ENCODE measurements around the gene TUBA8.
"Not testable (repeated sequence)": the region's sequence is repeated elsewhere in the genome, so short reads cannot be mapped to it uniquely, and the experiment has no call there.

Gene TUBA8

DNA sequence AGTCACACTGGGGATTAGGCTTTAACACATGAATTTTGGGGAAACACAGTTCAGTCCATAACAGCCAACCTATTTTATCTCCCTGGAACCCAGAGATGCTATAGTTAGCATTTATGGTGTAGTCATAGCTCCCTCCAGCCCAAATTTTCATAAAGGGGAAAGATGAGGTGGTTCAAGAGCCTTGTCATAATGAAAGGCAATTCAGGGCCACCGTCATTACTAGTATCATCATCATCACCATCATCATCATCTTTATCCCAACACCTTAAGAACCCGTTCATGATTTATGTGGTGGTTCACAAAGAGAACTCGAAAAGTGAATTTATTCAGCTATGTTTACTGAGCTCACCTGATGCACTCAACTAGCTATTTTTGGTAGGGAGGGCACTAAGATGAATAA lies 2.4 kb upstream of the TUBA8 start:
- no peak for DNase-seq

DNA sequence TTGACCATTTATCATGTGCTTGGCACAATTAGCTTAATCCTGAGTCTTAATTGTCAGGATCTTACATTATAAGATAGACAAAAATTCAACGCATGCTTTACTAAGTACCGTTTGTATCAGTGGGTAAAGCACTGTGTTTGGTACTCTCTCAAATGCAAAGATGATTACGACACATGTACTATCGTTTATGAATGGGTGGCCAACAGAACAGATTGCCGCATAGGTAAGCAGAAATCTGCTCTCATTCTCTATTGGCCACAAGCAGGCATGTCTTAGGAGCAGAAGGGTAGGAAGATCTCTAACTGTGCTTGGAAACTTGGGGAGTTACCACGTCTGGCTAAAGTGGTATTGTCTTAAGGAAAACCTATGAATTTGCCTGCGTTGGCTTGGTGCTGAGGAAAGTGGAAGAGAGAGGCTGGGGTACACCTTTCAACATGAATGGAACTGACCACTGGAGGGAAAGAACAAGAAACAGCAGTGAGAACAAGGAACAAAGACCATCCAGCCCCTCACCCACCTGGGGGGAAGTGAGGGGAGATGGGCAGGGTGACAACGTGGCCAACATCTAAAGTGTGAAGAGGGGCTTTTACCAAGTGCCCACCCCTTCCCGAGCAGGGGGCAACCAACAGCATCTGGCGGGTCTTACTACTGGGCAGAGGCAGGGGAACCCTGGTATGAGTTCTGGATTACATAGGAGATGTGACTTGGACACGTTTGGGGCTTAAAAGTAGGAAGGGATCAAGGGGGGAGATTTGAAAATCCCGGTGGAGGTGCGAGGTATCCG lies 1.0 kb upstream of the TUBA8 start:
- no peak for DNase-seq

DNA sequence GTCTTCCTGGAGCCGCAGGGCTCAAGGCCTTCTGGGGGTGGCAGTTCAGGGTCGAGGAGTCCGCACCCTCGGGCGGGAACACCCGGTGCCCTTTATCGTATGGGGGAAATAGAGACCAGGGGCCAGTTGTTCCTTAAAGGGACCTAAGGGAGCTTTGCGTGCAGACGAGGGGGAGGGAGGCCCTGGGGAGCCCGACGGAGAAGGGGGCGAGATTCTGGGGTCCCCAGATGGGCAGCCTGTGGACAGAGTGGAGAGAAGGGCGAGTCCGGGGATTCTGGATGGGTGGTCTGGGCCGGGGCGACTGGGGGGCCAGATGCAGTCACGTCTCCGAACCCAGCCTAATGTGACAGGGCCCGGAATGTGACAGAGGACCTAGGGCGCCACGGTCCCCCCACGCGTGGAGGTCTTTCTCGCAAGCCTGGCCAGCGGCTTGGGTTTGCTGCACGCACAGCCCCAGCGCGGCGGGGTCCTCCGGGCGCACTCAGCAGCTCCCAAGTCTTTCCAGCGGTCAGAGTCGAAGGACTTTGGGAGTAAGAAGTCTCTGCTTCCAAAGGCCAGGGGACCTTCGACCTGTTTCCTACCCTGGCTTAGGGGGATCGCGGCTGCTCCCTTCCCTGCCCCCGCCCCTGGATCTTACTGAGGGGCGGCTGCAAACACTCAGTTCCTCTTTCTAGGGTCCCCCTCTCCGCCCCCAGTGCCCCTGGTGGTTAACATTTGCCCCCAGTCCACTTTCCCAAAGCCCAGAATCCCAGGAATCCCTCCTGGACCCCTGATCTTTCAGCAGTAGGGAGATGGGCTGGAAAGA lies 547 bp downstream of the TUBA8 start:
- DNase-seq, result no peak

DNA sequence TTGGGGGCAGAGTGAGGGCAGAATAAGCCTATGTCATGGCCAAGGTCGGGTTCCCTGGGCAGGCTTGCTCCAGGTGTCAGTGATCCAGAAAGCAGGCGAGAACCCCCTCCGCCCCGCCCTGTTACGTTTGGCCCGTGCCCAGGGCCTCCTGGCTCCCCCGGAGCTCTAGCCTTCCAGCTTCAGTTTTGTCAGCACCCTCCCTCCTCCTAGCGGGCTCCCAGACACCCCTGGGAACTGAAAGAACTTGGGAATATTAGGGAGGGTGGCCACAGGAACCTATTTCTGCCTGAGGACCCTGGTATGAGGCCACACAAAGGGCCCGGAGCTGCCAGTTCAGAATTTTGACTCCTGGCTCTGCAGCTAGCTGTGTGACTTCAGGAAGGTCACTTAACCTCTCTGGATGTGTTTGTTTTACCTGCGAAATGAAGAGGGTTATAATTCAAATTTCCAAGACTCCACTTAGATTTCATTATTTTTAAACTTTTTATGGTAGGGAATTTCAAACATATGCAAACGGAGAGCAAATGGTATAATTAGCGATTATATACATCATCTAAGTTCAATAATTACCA lies 1.2 kb downstream of the TUBA8 start:
- DNase-seq, result no peak

DNA sequence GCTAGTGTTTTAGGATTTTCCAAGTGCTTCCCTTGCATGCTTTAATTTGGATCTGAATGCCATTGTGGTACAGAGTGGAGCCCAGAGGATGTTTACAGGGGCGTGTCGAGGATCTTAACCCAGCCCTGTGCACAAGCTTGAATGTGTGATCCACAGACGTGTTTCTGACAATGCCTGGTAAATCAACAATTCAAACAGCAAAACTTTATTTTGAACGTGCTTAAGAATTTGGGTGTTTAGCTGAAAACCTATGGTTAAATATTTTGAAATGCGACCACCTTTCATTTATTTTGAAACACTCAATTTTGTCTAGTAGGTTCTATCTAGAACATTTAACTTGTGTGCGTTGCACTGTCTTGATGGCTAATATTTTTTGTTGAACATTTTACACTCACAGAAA lies 1.8 kb downstream of the TUBA8 start:
- DNase-seq, result no peak

DNA sequence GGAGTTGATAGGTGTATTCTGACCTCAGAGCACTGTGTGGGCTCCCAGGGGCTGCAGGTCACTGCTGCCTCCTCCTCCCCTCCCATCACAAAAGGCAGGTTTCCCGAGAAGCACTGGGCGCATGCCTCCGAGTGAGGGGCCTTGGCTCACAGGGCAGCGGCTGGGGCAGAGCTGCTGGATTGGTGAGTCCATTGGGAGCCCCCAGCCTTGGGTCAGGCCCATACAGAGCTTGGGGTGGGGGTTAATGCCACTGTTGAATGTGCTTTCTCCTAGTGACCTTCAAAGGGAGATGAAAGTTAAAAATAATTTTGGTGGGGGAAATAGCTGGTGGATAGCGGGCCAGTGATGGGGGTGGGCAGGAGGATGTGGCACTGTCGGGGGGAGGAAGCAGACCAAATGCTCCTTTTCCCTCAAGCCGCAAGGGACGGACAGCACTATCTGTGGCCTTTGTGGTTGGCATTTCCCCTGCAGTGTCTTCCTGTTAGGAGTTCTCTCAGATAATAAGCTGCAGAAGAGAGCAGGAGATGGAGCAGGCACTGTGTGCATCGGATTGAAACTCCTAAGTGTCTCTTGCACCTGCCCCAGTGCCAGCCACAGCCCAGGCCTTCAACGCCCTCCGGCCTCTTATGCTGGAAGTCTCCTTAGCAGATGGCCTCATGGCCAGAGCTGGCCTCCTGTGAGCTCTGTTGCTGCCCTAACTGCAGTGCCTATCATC lies 3.2 kb downstream of the TUBA8 start:
- DNase-seq, result no peak

DNA sequence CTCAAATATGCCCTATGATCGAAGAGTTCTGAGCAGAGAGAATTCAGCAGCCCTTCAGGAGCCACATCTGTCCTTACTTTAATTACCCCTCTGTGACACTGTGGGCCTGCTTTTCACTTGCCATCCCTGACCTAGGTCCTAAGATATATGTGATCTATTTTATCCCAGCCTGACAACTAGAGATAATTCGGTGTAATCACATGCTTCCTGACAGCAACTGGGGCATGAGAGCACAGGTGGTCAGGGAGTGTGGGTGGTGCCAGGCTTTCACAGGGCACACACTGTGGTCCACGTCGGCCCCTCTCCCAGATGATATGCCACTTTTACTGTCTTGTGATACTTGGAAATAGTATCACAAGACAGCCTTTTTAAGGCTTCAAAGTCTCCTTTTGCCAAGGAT lies 3.9 kb downstream of the TUBA8 start:
- no peak for DNase-seq

DNA sequence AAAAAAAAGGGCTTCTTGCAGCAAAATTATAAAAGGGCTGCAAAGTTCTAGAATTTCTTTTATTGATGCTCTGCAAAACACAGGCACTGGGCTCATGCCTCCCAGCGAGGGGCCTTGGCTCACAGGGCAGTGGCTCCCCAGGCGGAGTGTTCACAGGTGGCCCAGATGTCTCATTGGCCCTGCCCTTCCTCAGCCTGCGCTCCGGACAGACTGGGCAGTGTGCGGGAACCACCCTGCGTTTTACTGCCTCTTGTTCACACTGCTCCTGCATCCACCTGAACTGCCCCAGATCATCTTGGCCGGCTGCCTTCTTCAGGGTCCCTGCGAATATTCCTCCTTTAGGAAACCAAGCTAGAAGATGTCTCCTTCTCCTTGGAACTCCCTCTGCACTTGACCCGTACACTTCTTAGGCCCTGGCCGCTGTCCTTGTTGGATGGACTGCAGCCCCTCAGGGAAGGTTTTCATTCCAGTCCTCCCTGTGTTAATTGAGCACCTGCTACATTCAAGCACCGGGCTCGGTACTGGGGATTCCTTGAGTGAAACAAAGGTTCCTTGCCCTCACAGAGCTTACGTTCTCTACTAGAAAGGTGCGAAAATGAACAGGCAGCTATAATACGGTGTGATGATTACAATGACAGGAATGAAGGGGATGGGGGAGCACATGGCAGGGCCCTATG lies 4.5 kb downstream of the TUBA8 start:
- DNase-seq, result no peak

DNA sequence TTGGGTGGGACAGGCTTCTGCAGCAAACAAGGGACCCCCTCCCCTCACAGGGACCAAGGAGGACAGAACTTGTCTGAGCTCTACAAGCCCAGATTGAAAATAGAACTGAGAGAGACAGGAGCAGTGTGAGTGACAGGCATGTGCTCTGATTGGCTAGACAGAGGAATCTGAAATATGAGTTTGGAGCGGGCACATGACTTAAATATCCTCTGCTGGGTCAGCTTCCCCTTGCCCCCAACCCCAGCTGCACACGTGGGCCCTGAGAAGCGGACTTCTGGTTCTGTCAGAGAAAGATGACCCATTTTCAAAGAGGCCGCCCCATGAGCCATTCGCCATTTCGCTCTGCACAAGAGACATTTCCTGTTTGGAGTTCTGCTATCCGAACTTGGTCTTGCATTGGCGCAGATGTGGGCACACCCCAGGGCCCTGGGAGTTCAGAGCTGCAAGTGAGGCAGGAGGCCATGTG lies 5.3 kb downstream of the TUBA8 start:
- DNase-seq, result no peak

DNA sequence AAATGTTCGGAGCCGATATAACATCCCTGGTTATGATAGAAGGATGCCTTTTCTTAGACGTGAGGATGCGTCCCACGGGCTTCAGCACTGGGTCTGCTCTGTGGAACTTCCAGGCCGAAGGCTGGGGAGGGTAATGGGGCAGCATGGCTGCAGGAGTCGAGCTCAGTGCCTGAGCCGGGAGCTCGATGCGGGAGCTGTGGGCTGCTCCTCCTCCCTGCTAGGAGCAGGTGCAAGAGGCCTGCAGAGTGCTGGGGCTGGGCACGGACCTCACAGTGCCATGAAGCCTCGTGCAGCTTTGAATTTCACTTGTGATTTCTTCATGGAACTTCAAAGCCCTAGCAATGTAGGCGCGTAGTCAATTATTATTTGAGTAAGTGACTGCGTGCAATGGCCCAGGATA lies 6.0 kb downstream of the TUBA8 start:
- DNase-seq, result no peak

DNA sequence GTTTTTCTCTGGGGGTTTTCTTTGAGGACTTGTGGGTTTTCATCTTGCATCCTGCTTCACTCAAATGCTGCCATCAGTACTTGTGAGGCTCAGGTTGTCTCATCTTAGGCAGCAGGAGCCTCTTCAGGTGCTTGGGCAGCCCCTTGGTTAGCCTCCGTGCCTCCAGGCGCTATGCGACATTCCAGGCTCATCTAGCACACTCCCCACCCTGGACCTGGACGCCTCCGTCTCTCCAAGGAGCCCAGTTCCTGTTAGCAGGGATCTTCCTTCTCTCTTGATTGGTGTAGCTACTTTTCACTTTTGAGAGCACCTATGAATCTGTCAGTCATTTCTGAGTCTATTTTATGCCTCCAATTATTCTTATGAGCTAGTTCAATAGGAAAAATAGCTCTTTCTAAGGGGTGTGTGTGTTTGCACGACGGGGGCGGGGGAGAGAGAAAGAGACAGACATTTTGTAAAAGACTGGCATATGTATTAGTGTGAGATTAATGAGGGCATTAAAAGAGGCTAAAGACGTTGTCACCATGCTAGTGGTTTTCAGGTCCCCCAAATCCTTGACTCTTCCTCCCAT lies 7.8 kb downstream of the TUBA8 start:
- DNase-seq, result no peak

DNA sequence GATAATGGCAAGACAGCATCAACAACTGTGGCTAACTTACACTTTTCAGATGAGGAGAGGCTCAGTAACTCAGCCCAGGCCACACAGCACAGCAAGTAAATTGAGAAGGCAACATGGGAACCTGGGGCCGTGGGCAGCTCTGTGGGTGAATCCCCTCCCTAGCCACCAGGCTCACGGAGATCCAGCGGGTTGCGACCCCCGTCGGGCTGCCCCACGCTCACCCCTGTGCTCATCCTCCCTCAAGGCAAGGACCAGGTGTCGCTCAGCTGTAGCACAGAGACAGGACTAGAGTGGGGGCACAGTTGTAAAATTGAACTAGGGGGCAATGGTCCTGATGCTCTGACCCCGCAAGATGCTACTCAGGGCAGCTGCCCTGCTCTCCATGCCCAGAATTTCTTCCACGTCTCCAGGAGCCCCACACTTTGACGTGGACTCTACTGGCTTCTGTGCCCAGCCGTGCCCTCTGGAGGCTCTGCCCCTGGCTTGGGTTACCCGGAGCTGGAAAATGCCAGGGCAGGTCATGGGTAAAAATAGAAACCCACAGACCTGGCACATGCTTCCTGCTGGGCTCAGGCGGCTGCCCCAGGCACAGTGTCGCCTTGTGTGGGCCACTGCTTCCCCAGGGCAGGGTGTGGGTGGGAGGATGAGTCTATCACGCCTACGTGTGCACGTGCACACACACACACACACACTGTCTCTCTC lies 9.0 kb downstream of the TUBA8 start:
- no peak for DNase-seq

DNA sequence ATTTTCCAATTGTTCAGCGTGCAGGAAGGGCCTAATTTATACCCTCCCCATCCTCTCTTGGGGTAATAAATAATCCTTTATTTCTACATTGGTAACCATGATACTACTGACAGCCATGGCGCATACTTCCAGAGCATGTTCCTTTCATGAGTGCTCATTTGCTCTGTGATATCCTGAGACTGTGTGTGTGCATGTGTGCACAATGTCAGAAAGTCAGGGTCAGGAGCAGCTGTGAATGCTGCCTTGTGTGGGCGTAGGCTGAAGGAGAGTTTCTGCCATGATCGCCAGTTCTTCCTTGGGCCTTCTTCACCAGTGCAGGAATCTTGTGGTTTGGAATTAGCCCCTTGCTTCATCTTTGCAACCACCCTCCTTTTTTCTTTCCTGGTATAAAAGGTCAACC lies 10.2 kb downstream of the TUBA8 start:
- no peak for DNase-seq

DNA sequence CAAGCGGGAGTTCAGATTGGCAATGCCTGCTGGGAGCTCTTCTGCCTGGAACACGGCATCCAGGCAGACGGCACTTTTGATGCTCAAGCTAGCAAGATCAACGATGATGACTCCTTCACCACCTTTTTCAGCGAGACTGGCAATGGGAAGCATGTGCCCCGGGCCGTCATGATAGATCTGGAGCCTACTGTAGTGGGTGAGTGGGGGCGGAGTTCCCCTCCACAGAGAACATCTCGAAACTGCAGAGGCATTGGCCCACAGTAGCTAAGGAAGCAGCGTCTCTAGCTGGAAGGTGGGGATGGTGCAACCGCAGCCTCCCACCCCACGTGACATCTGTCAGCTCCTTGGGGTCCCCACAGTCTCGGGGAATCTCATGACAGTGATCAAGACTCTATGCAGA lies 10.9 kb downstream of the TUBA8 start:
- DNase-seq, result no peak

DNA sequence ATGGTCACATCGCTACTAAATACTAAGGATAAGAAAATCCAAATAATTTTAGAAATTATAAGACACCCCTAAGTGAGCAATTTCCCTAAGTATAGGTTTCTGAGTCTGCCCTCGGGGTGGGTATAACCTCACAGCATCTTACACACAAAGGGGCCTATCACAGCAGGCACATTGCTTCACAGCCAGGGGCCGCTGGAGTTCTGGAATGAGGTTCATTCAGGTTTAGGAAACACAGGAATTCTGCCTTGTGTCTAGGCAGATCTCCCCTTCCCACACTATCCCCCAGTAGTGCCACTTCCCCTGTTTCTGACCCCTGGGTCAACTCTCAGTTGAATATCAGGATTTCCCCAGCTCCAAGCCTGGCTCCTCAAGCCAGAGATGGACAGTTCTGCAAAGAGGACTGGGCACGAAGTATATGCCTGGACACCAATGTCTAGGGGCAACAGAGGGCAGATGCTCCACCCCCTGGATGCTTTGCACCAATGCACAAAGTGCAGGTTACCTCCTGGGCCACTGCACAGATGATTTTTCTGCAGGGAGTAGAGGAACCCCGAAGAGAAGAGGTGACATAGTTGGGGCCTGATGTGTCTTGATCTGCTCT lies 11.4 kb downstream of the TUBA8 start:
- DNase-seq, result no peak

DNA sequence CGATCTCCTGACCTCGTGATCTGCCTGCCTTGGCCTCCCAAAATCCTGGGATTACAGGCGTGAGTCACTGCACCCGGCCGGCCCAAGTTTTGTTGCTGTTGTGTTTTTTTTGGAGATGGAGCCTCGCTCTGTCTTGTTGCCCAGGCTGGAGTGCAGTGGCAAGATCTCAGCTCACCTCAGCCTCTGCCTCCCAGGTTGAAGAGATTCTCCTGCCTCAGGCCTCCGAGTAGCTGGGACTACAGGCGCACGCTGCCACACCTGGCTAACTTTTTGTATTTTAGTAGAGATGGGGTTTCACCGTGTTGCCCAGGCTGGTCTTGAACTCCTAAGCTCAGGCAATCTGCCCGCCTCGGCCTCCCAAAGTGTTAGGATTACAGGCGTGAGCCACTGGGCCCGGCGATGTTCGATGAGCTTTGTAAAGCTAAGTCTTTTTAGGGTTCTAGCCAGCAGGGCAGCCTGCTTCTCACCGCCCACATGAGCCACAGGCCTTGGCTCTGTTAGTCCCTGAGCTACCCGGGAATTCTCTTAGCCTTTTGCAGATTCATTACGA lies 12.9 kb downstream of the TUBA8 start:
- not testable (repeated sequence) for DNase-seq

DNA sequence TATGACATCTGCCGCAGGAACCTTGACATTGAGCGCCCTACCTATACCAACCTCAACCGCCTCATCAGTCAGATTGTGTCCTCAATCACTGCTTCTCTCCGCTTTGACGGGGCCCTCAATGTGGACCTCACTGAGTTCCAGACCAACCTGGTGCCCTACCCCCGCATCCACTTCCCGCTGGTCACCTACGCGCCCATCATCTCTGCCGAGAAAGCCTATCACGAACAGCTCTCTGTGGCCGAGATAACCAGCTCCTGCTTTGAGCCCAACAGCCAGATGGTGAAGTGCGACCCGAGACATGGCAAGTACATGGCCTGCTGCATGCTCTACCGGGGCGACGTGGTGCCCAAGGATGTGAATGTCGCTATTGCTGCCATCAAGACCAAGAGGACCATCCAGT lies 16.0 kb downstream of the TUBA8 start:
- DNase-seq, result no peak

DNA sequence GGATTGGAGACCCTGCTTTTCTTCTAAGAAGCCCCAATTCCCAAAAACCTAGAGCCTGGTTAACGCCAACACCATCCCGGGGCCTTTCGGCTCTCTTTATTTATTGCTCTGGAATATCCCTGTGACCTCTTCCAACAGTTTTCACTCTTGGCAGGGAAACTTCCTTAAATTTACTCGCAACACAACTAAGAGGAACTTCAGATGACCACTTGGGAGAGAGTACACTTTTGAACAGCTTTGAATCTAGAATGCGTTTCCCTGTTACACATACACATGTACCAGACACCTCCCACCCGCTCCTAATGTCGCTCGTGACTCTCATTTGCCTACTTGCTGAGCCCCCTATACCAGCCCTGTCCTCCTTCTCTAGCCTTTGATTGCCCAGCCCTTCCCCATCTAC lies 19.4 kb downstream of the TUBA8 start:
- no peak for DNase-seq

DNA sequence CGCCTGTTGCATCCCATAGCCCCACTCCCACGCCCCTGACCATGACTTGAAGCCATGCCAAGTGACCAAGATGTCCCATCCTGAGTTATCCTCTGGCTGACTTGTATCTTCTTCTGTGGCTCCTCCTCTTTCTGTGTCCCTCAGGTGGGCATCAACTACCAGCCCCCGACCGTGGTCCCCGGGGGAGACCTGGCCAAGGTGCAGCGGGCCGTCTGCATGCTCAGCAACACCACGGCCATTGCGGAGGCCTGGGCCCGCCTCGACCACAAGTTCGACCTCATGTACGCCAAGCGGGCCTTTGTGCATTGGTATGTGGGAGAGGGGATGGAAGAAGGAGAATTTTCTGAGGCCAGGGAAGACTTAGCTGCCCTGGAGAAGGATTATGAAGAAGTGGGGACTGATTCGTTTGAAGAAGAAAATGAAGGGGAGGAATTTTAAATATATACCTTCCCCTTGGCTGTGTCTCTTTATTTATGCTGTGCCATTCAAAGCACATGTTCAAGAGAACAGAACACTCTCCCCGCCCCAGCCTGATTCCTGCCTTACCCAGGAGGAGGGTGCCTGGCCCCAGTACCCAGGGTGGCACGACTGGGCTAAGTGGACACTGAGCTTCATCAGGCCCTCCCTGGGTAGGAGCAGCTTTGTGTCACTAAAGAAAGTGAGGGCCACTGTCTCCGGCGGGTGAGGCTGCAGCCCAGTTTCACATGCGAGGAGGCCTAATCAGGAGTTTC lies 20.3 kb downstream of the TUBA8 start:
- DNase-seq, result no peak

DNA sequence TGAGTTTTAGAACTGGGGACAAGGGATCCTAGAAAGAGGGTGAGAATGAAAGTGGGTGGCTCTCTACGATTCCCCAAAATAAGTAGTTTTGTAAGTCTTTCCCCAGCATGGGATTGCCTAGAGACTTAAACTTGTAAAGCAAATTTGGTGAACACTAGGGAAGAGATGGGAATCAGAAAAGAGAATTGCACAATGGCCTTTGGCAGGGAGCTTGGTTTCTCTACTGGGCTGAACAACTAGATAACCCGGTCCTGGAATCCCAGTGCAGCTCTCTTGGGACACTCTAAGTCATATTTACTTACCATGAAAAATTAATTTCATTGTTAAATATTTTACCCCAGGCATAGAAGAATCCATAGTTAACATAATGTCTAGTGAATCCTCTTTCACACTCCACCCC lies 22.8 kb downstream of the TUBA8 start:
- DNase-seq, result no peak
